Heart right ventricle (tissue), 16 donors: ENCODE measurements around the gene NCAPG2. TPM values are rescaled to one million over a fixed set of nuclear protein-coding genes. Genes with fewer than 3 reads are reported as not detected.
A peak's percentile ranks its signal among the peaks of the same experiment; 100 is the strongest.

Source experiments
- ATAC-seq, 8 donors: fragments of 200-7000 bp; cut with Tn5 transposase; one replicate each; pipeline ENCODE4 v1.9.1; 2020; ENCODE audit warnings: mild to moderate bottlenecking in 8 of 8, moderate library complexity in 8 of 8, moderate number of reproducible peaks in 1 of 8
- DNase-seq, 2 donors: peaks; one replicate each; pipeline ENCODE4 v3.0.0-alpha.2; 2020
- H3K27ac ChIP-seq, 10 donors: fragments of 200-600 bp; sonication (generic) in 2 of 10; one replicate each; pipeline versions ENCODE4 v1.5.0 to v1.8.0; 2020 to 2022; ENCODE audit warnings: mild to moderate bottlenecking in 3 of 10
- H3K27me3 ChIP-seq, 7 donors: fragments of 200-600 bp; one replicate each; pipeline ENCODE4 v1.8.0; 2021 to 2022; ENCODE audit warnings: mild to moderate bottlenecking in 2 of 7
- H3K36me3 ChIP-seq, 9 donors: fragments of 200-600 bp; sonication (generic) in 1 of 9; one replicate each; pipeline versions ENCODE4 v1.5.0 to v1.8.0; 2020 to 2022; ENCODE audit warnings: mild to moderate bottlenecking in 2 of 9
- H3K4me1 ChIP-seq, 9 donors: fragments of 200-600 bp; sonication (generic) in 1 of 9; one replicate each; pipeline versions ENCODE4 v1.5.0 to v1.8.0; 2020 to 2022; ENCODE audit warnings: mild to moderate bottlenecking in 4 of 9
- H3K4me3 ChIP-seq, 10 donors: fragments of 200-600 bp; sonication (generic) in 2 of 10; one replicate each; pipeline versions ENCODE4 v1.5.0 to v1.8.0; 2020 to 2022; ENCODE audit warnings: mild to moderate bottlenecking in 7 of 10, moderate library complexity in 2 of 10
- H3K9me3 ChIP-seq, 11 donors: fragments of 200-600 bp in 10 of 11; sonication (generic) in 2 of 11; one replicate each; pipeline versions ENCODE4 v1.5.0 to v1.8.0; 2013 to 2022; ENCODE audit warnings: mild to moderate bottlenecking in 2 of 11, control low read depth in 1 of 11, moderate library complexity in 1 of 11
- CTCF ChIP-seq, 9 donors: fragments of 200-600 bp; sonication (generic) in 2 of 9; IDR thresholded peaks; one replicate each; pipeline versions ENCODE4 v1.5.0 to v1.8.0; 2021 to 2022; ENCODE audit warnings: antibody characterized with exemption in 9 of 9, mild to moderate bottlenecking in 5 of 9, moderate library complexity in 1 of 9
- WGBS, 2 donors: extraction: QIAGEN DNeasy Blood & Tissue Kit; methylation state at CpG; one replicate each; pipeline ENCODE4 v1.1.7; 2013; ENCODE audit warnings: inconsistent platforms in 1 of 2; 5-methylcytosine and 5-hydroxymethylcytosine counted together
- intact Hi-C, 10 donors: fragments of 100-400 bp; cut with DNase I; formaldehyde crosslinking; loops; one replicate each; pipeline versions ENCODE4 v1.11.1 to v1.14.2; 2022
- polyA plus RNA-seq, 2 donors: library from polyadenylated mRNA; stranded (reverse); fragments of 200-250 nt; gene quantifications; one replicate each; pipeline ENCODE4 v1.2.3, GENCODE V29; 2013
- total RNA-seq, 10 donors: library from RNA; stranded (reverse); fragmentation: NEBNext Ultra II Directional in 3 of 10; extraction: Animal tissue kit (Norgen Biotek cat#: 25700) in 3 of 10; gene quantifications; one replicate each; pipeline versions ENCODE4 v1.2.1 to v1.2.4, GENCODE V29; 2021 to 2023
- donor health status: Arrhythmogenic right ventricular cardiomyopathy.
- donor health status: ischemic (EF 13 %, LVEDD 7.1; RV severe dilation, severe dysfunction).
- donor health status: healthy with polysubstance abuse.
- donor health status: DM: no; HTN: yes; CAD: no.
- donor health status: DM: no; HTN: no; CAD: no.
- donor health status: ischemic (EF 25% LVEDD 6.9; RV normal size, moderate dysfunction).
- donor health status: ischemic (EF 25% LVEDD 5.7; RV mildly dilated, moderate dysfunction).
- donor health status: healthy.
- donor health status: DM: yes; HTN: yes; CAD: no.
- donor health status: Ischemic cardiomyopathy.
- donor health status: ischemic (EF 35%, LVEDD 5.7; RV mildly dilated, moderate dysfunction).
- donor health status: nonischemic (EF 11% LVEDD 7.7; RV severe dilation, severe dysfunction).
- donor health status: DM: yes; HTN: yes; CAD: no.
- donor health status: PGD.
- donor health status: ischemic (EF 29% LVEDD 5.4; RV normal size, mild dysfunction).
- donor health status: nonischemic (EF 23%, LVEDD 6.1; RV moderate dilation, normal function).

NCAPG2 gene
- total and polyA plus RNA-seq, 12 donors, result 1.3 to 8.0 (median 4.6) TPM

GRCh38 chr7:158734861-158735260 is 30.3 kb upstream of the NCAPG2 start:
- no peak overlapping the region for H3K4me3 ChIP-seq
- H3K36me3 ChIP-seq, result peaks cover 6 to 100% (median 59%) of the 10 kb centered on the region in 9 donors
- no peaks in the 10 kb centered on the region for H3K27me3 ChIP-seq
- DNase-seq, result no peak
- no peak for ATAC-seq
- intact Hi-C loops, result no loop called here
- H3K9me3 ChIP-seq, result no peaks in the 10 kb centered on the region
- H3K4me1 ChIP-seq, result peaks cover 0 to 12% (median 0%) of the 10 kb centered on the region in 9 donors
- no peak for TF ChIP-seq CTCF (IDR thresholded peaks at IDR 0.05)
- 96 to 97% methylated on average over 6 of the region's 6 CpGs for WGBS, 2 donors
- H3K27ac ChIP-seq, result no peak overlapping the region

- H3K9me3 ChIP-seq, result no peaks in the 10 kb centered on the region
- H3K27ac ChIP-seq, result no peak overlapping the region
- no peak overlapping the region for H3K4me3 ChIP-seq
- 96 to 98% methylated on average over 19 of the region's 19 CpGs for WGBS, 2 donors
- no peak for TF ChIP-seq CTCF (IDR thresholded peaks at IDR 0.05)
- peaks cover 6 to 93% (median 54%) of the 10 kb centered on the region in 9 donors for H3K36me3 ChIP-seq
- no peak for DNase-seq
- peak in 1 of 8 donors; percentile 38 for ATAC-seq
- no peaks in the 10 kb centered on the region for H3K27me3 ChIP-seq
- intact Hi-C loops, result no loop called here
- peaks cover 0 to 9% (median 0%) of the 10 kb centered on the region in 9 donors for H3K4me1 ChIP-seq
Observed at GRCh38 chr7:158733775-158734494, 29.3 kb upstream of the NCAPG2 start.

GRCh38 chr7:158733220-158733519 is 28.6 kb upstream of the NCAPG2 start:
- Histone ChIP-seq H3K36me3 (peaks cover 6 to 89% (median 49%) of the 10 kb centered on the region in 9 donors), H3K27me3 (no peaks in the 10 kb centered on the region)

GRCh38 chr7:158732494-158733219 is 28.1 kb upstream of the NCAPG2 start:
- H3K9me3 ChIP-seq, result no peaks in the 10 kb centered on the region
- H3K4me3 ChIP-seq, result no peak overlapping the region
- H3K27me3 ChIP-seq, result no peaks in the 10 kb centered on the region
- 91 to 93% methylated on average over 10 of the region's 10 CpGs for WGBS, 2 donors
- ATAC-seq (no peak), DNase-seq (no peak)
- TF ChIP-seq CTCF (IDR thresholded peaks at IDR 0.05), result no peak
- H3K27ac ChIP-seq, result no peak overlapping the region
- H3K36me3 ChIP-seq, result peaks cover 6 to 85% (median 46%) of the 10 kb centered on the region in 9 donors
- H3K4me1 ChIP-seq, result peaks cover 0 to 9% (median 0%) of the 10 kb centered on the region in 9 donors
- intact Hi-C loops, result no loop called here

More at GRCh38 chr7:158733220-158733519, 28.6 kb upstream of the NCAPG2 start:
- no peak for TF ChIP-seq CTCF (IDR thresholded peaks at IDR 0.05)
- peaks cover 0 to 9% (median 0%) of the 10 kb centered on the region in 9 donors for H3K4me1 ChIP-seq
- DNase-seq, result no peak
- no peaks in the 10 kb centered on the region for H3K9me3 ChIP-seq
- intact Hi-C loops, result no loop called here
- no peak overlapping the region for H3K27ac ChIP-seq
- ATAC-seq, result no peak
- H3K4me3 ChIP-seq, result no peak overlapping the region
- 80 to 97% methylated on average over 1 of the region's 1 CpG for WGBS, 2 donors
